ENCODE measurements around the gene IDH2. TPM values are rescaled to one million over a fixed set of nuclear protein-coding genes. Genes with fewer than 3 reads are reported as not detected.

The IDH2 gene
- polyA plus RNA-seq, 1 donor from 2014 or later, result 84.7 TPM

- H3K4me2 ChIP-seq (ENCODE audit: low read length), result no peak overlapping the region
- H3K9me2 ChIP-seq (ENCODE audit: insufficient read depth, low read length), result no peaks in the 10 kb centered on the region
- H3K4me3 ChIP-seq (ENCODE audit: low read length), result no peak overlapping the region
- peaks cover 16% of the 10 kb centered on the region for H3K79me2 ChIP-seq (replicated peaks; ENCODE audit: insufficient read depth, low read length)
- no peak for TF ChIP-seq EZH2 (IDR thresholded peaks at IDR 0.05; ENCODE audit: borderline replicate concordance, insufficient read depth, low read length, poor library complexity, severe bottlenecking)
- TF ChIP-seq POLR2AphosphoS5 (IDR thresholded peaks at IDR 0.05), result no peak
- TF ChIP-seq MXI1 (conservative IDR thresholded peaks at IDR 0.05; ENCODE audit: poor library complexity, severe bottlenecking), result no peak
- no peak for TF ChIP-seq CTCF (IDR thresholded peaks at IDR 0.05; ENCODE audit: poor library complexity, severe bottlenecking)
- no peak for TF ChIP-seq SMC3 (conservative IDR thresholded peaks at IDR 0.05; ENCODE audit: poor library complexity)
- TF ChIP-seq REST (IDR thresholded peaks at IDR 0.05; ENCODE audit: borderline replicate concordance), result no peak
- TF ChIP-seq TAF1 (IDR thresholded peaks at IDR 0.05; ENCODE audit: low read depth), result no peak
- TF ChIP-seq RAD21 (conservative IDR thresholded peaks at IDR 0.05), result no peak
- no peak for TF ChIP-seq EP300 (conservative IDR thresholded peaks at IDR 0.05; ENCODE audit: poor library complexity, severe bottlenecking)
- no peaks in the 10 kb centered on the region for H3K9me3 ChIP-seq (ENCODE audit: low read length)
- H2AFZ ChIP-seq (ENCODE audit: low read depth, low read length), result no peak overlapping the region
- H3K27me3 ChIP-seq (ENCODE audit: insufficient read depth, low read depth, low read length), result no peaks in the 10 kb centered on the region
- H4K20me1 ChIP-seq (ENCODE audit: insufficient read depth), result no peaks in the 10 kb centered on the region
- H3F3A ChIP-seq (ENCODE audit: insufficient read depth, low read length, poor library complexity, severe bottlenecking), result no peaks in the 10 kb centered on the region
- no peak overlapping the region for H3K27ac ChIP-seq (ENCODE audit: low read length)
- no peaks in the 10 kb centered on the region for H3K36me3 ChIP-seq (ENCODE audit: insufficient read depth, low read length)
- H3K9ac ChIP-seq (ENCODE audit: low read length), result no peak overlapping the region
These were observed 65.3 kb downstream of the IDH2 start for GRCh38 chr15:90036806-90037510.

- Histone ChIP-seq H3K79me2 (replicated peaks; ENCODE audit: insufficient read depth, low read length) (peaks cover 14% of the 10 kb centered on the region), H4K20me1 (ENCODE audit: insufficient read depth) (no peaks in the 10 kb centered on the region), H3K9me3 (ENCODE audit: low read length) (no peaks in the 10 kb centered on the region), H3K27ac (ENCODE audit: low read length) (no peak overlapping the region), H2AFZ (ENCODE audit: low read depth, low read length) (no peak overlapping the region), H3K9ac (ENCODE audit: low read length) (no peak overlapping the region), H3K36me3 (ENCODE audit: insufficient read depth, low read length) (no peaks in the 10 kb centered on the region), H3K27me3 (ENCODE audit: insufficient read depth, low read depth, low read length) (no peaks in the 10 kb centered on the region), H3K4me2 (ENCODE audit: low read length) (no peak overlapping the region), H3K9me2 (ENCODE audit: insufficient read depth, low read length) (no peaks in the 10 kb centered on the region), H3F3A (ENCODE audit: insufficient read depth, low read length, poor library complexity, severe bottlenecking) (no peaks in the 10 kb centered on the region), H3K4me3 (ENCODE audit: low read length) (no peak overlapping the region)
- TF ChIP-seq REST (IDR thresholded peaks at IDR 0.05; ENCODE audit: borderline replicate concordance), result no peak
- TF ChIP-seq EZH2 (IDR thresholded peaks at IDR 0.05; ENCODE audit: borderline replicate concordance, insufficient read depth, low read length, poor library complexity, severe bottlenecking), result no peak
- no peak for TF ChIP-seq CTCF (IDR thresholded peaks at IDR 0.05; ENCODE audit: poor library complexity, severe bottlenecking)
- no peak for TF ChIP-seq TAF1 (IDR thresholded peaks at IDR 0.05; ENCODE audit: low read depth)
- TF ChIP-seq RAD21 (conservative IDR thresholded peaks at IDR 0.05), result no peak
- TF ChIP-seq MXI1 (conservative IDR thresholded peaks at IDR 0.05; ENCODE audit: poor library complexity, severe bottlenecking), result no peak
- TF ChIP-seq SMC3 (conservative IDR thresholded peaks at IDR 0.05; ENCODE audit: poor library complexity), result no peak
- TF ChIP-seq POLR2AphosphoS5 (IDR thresholded peaks at IDR 0.05), result no peak
- TF ChIP-seq EP300 (conservative IDR thresholded peaks at IDR 0.05; ENCODE audit: poor library complexity, severe bottlenecking), result no peak
These were observed 65.9 kb downstream of the IDH2 start for GRCh38 chr15:90036343-90036742.

All from neural cell (in vitro differentiated cells).